Keratinocyte (primary cell): ENCODE results near the gene NETO2.

Experiments used
- EZH2 ChIP-seq: IDR thresholded peaks from one replicate; pipeline ENCODE4 v1.6.1; 2012; ENCODE audit warnings: inconsistent platforms, mild to moderate bottlenecking, low read length, moderate library complexity
- TF ChIP-seq, protein P1 (sequence below), 3 experiments: IDR thresholded peaks in 1 of 3; conservative IDR thresholded peaks in 1 of 3; optimal IDR thresholded peaks in 1 of 3; 2 replicates in 2 of 3; 3 replicates in 1 of 3; pipeline versions ENCODE3 to v1.5.1; 2011; ENCODE audit warnings: low read length in 3 of 3, mild to moderate bottlenecking in 3 of 3, moderate library complexity in 2 of 3, control low read depth in 1 of 3, inconsistent platforms in 1 of 3; ENCODE audit not compliant: insufficient read depth in 2 of 3; ENCODE audit errors: extremely low read depth in 1 of 3

- TF ChIP-seq, protein P1, sequence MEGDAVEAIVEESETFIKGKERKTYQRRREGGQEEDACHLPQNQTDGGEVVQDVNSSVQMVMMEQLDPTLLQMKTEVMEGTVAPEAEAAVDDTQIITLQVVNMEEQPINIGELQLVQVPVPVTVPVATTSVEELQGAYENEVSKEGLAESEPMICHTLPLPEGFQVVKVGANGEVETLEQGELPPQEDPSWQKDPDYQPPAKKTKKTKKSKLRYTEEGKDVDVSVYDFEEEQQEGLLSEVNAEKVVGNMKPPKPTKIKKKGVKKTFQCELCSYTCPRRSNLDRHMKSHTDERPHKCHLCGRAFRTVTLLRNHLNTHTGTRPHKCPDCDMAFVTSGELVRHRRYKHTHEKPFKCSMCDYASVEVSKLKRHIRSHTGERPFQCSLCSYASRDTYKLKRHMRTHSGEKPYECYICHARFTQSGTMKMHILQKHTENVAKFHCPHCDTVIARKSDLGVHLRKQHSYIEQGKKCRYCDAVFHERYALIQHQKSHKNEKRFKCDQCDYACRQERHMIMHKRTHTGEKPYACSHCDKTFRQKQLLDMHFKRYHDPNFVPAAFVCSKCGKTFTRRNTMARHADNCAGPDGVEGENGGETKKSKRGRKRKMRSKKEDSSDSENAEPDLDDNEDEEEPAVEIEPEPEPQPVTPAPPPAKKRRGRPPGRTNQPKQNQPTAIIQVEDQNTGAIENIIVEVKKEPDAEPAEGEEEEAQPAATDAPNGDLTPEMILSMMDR (optimal IDR thresholded peaks at IDR 0.05 in 1 of 3, IDR thresholded peaks at IDR 0.05 in 1 of 3, conservative IDR thresholded peaks at IDR 0.05 in 1 of 3; ENCODE audit: extremely low read depth in 1 of 3, insufficient read depth in 2 of 3, low read length in 3 of 3): no peak
- TF ChIP-seq EZH2: no peak
Observed at GRCh38 chr16:47059991-47060390, 83.8 kb downstream of the NETO2 start.
